Activated CD4-positive, CD25-positive, alpha-beta regulatory T cell treated with anti-CD3 and anti-CD28 coated beads, Interleukin-2, amount 50 U/mL, for 16 hours (primary cell): ENCODE data around the gene GPR63.

ENCODE experiments used
- DNase-seq: peaks from one replicate; pipeline ENCODE4 v3.0.0-alpha.2; 2020; ENCODE audit warnings: low read depth, low spot score

The GPR63 gene

DNA sequence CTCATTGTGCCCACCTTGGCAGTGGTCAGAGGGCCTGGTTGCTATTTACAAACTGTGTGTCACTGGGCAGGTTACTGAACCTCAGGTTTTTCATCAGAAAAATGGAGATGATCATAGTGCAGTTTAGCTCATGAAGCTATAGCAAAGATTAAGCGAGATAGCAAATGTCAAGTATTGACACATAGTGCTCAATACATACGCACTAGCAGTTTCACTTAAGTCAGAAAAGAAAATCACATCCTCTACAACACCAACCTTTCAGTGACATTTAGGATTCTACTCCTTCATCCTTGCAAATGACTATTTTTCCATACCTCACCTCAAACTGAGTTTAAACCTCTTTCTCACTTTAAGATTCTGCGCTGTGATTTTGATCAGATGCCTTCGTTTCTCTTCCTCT is 16.2 kb downstream of the GPR63 start:
- DNase-seq, result no peak

GRCh38 chr6:96816301-96816817 is 20.9 kb downstream of the GPR63 start:
- DNase-seq, result no peak

GRCh38 chr6:96814625-96815024 is 22.7 kb downstream of the GPR63 start:
- DNase-seq, result no peak

DNA sequence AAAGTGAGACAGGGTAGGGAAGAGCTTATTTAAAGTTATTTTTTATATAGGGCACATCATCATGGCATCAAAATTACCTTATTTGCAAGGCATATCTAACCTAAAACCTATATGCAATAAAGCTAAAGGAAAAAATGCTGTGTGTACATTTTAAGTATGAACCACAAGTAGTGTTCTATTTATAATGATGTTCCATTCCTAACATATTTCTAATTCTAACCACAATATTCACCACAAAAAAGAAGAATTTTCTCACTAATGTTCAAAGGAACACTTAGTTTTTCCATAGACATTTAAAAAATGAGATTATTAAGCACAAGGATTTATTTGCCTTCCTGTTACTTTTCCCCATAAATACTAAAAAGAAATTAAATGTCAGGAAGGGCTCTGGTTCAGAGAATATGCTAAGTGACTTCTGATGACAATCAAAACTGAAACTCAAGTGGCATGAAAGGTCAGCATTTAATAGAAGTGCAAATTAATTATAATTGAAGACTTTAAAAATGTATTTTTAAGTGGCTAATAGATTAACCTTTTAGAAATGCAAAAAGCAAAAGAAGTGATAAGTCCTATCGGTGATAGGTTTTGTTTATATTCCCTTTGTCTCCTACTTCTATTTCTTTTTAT is 25.1 kb downstream of the GPR63 start:
- DNase-seq, result no peak

DNA sequence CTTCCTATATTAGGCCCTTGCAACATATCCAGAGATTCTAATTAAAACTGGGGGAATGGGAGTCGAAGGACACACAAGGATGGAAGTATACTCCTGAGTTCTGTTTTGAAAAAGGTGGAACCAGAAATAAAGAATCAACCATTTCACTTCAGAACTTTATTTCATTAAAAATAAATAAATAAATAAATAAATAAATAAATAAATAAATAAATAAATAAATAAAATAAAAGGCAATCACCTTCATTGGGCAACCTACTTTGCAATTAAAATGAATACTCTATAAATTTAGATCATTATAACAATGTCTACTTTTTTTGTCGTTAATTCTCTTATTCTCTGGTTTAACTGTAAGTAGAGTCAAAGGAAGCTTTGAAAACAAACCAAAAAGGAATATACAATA is 25.6 kb downstream of the GPR63 start:
- no peak for DNase-seq

- DNase-seq, result no peak
These were observed 26.1 kb downstream of the GPR63 start for GRCh38 chr6:96811136-96811535.

GRCh38 chr6:96809119-96809518 is 28.2 kb downstream of the GPR63 start:
- no peak for DNase-seq

DNA sequence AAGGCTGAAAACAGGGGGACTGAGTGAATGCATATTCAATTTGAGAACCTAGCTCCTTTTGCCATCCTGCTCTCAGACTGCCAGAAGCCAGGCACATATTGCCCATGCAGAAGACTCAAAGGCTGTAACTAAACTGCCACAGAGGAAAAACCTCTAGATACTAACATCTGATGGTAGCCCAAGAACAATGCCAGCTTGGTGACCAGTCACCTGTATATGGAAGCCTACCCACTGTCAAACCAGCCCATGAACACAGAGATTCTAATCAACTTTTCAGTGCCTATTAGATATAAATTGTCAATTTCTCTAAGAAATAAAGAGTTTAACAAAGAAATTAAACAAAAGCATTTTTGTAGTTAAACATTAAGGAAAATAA is 34.2 kb downstream of the GPR63 start:
- DNase-seq, result no peak

- DNase-seq, result no peak
These were observed 41.8 kb downstream of the GPR63 start for GRCh38 chr6:96795481-96795880.

- no peak for DNase-seq
These were observed 42.3 kb downstream of the GPR63 start for GRCh38 chr6:96794980-96795379.

DNA sequence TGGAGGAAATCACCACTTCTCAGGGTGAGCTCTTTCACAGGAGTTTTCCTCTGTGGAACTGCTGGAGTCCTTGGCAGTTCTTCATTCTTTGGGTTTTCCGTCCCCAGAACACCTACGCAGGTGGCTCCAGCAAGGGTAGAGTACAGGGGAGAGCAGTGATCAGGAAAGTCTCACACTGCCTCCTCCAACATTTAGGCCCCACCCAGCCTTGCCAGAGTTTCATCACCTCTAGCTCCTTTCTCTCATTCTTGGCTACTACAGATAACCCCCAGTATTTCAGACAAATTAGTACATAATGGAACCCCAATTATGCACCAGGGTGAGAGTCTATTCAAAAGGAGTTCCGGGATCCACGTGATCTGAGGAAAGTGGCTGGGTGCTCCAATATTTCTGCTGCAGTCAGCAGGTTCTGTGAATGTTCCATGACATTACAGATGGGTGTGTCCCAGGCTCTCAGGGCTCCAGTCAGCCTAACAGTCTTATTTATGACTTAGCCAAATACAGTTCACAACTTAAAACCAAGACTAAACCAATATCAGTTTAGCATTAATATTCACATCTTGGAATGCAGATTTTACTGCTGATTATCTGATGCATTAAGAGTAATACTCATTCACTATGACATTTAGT is 44.6 kb downstream of the GPR63 start:
- no peak for DNase-seq

DNA sequence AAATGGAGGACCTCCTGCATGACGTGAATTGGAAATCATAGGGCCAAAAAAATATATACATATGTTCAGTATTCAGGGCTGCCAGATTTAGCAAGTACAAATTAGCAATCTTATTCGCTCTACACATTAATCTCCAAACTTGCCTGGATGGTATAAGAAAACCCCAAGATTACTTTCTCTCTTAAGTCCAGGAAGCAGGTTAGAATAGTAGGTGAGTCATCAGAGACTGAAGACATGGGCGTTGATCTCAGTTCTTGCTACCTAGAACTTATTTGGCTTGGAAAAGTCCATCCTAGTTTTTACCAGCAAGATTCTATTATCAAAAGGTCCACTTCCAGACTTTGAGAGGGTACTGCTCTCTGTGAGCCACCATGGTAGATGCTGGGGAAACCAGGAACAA is 47.4 kb downstream of the GPR63 start:
- no peak for DNase-seq

DNA sequence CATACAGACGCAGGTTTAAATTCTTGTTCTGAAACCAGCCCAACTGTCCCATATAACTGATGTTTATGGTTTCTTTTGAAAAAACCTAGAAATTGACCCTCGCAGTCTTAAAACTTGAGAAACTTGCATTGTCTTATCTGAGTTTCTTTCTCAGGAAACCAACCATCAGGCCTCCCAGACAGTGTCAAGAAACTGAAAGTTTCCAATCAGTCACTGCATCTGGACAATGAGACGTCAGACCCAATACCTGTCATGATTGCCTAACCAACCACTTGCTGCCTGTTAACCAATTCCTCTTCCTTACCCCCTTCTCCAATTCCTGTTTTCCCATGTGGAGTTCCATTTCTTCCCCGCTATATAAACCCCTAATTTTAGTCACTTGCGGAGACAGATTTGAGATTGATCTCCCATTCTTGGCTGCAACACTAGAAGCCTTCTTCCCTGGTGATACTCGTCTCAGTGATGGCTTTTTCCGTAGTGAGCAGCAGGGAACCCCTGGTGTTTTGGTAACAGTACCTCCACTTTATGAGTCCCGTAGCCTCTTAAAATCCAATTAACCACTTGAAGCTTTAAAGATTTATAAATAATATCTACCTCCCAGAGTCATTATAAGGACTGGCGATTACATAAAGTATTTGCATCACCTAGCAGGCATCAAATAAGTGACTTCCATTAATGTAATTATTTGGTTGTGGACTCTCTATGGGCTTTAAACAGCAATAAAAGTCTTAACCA is 49.3 kb downstream of the GPR63 start:
- DNase-seq, result no peak

- no peak for DNase-seq
These were observed 50.9 kb downstream of the GPR63 start for GRCh38 chr6:96786336-96786735.

DNA sequence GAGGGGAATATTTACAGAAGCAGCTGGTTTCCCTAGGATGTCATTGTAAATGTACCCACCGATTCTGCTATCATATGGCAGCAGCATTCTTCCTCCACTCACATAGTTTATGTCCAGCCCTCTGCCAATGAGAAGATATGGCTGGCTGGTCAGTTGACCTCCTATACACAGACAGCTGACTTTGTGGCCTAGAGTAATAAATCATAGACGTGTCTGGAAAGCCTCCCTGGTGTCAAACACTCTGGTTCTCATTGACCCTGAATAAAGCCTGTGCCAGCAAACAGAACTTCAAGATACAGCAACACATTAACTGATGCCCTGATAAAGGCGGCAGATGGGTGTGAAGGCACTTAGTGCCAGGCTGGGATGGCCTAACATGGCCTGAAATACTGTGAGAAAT is 52.6 kb downstream of the GPR63 start:
- no peak for DNase-seq

- no peak for DNase-seq
These were observed 54.0 kb downstream of the GPR63 start for GRCh38 chr6:96783307-96783706.

- DNase-seq, result no peak
These were observed 55.7 kb downstream of the GPR63 start for GRCh38 chr6:96781557-96781956.

- DNase-seq, result no peak
These were observed 60.2 kb downstream of the GPR63 start for GRCh38 chr6:96777113-96777512.

DNA sequence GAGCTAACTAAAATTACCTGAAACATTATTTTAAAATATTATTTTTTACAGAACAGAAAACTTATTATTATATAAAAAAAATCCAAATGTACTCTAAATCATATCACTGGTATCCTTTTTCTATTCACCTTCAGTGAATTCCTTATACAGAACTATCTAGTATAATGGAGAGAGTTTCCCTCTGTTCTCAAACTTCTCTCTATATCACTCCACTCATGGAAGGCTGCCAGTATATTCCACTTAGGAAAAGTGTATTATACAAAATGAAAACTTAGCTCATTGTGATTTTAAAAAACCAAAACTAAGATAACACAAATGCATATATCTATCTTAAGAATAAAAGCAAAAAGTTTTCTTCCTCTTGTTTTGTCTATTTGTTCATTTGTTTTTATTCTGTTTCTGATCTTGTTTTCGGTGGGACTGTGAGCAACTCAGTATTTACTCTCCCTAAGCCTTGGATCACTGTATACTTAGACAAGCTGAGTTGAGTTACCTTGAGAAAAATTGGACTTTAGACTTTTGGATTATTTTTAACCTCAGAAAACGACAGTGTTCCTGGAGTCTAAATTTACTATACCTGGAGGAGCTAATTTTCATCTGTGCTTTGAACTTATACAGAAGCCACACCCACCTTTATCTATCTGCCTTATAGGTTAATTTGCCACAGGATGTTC is 61.4 kb downstream of the GPR63 start:
- no peak for DNase-seq

DNA sequence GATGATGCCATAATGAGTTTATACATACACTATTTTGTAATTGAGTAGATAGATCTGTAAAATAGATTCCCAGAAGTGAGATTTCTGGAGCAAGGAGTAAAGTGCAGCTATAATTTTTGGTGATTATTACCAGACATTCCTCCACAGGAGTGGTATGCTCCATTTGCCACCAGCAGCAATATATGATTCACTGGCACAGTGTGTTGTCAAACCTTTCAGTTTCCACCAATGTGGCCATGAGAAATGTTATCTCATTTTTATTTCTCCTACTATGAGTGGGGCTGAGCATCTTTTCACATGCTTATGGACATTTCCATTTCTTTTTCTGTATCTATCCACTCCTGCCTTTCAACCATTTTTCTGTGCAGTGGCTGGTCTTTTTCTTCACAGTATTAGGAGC is 70.5 kb downstream of the GPR63 start:
- no peak for DNase-seq

DNA sequence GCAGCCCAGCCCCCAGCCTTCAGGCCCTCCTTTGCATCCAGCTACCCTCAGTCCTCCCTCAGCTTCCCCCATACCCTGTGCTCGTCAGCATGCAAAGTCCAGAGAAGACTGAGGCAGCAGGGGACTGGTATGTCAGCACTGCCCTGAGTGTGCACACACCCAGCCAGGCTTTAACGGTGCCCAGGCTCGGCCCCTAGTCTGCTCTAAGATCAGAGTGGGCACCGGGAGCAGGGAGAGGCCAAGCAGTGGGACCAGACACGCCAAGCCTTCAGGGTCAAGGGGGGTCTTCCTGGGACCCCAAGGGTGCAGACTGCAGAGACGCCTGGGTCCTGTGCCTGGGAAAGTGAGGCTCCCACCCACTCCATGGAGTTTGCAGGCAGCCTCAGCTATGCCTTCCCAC is 74.7 kb downstream of the GPR63 start:
- no peak for DNase-seq

- no peak for DNase-seq
These were observed 75.5 kb downstream of the GPR63 start for GRCh38 chr6:96761794-96762193.
